Measurements from ENCODE around the gene DTNB. TPM values are rescaled to one million over a fixed set of nuclear protein-coding genes. Genes with fewer than 3 reads are reported as not detected.
A peak's percentile ranks its signal among the peaks of the same experiment; 100 is the strongest.
"Not testable (repeated sequence)": the region's sequence is repeated elsewhere in the genome, so short reads cannot be mapped to it uniquely, and the experiment has no call there.

DTNB gene
- total RNA-seq, 1 donor from 2014 or later, result 8.0 TPM

- no peak for DNase-seq
These were observed 52.7 kb downstream of the DTNB start for GRCh38 chr2:25620711-25621110.

- no peak for DNase-seq
These were observed 53.3 kb downstream of the DTNB start for GRCh38 chr2:25620077-25620476.

DNA sequence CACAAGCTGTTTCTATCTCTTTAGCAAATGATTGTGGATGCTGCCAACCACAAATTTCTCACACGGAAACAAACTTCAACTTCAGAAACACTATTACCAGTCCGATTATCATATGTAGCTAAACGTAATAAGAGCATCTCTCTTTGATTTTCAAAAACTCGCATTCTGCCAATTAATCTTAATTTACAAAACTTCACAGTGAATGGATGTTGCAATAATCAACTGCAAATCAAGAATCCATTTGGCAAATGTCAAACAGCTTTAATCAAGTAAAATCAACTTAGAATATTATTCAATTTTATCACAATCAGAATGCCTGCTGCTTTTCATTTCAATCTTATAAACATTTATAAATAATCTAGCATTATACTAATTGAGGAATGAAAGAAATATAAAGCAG, 54.2 kb downstream of the DTNB start:
- DNase-seq, result no peak

DNA sequence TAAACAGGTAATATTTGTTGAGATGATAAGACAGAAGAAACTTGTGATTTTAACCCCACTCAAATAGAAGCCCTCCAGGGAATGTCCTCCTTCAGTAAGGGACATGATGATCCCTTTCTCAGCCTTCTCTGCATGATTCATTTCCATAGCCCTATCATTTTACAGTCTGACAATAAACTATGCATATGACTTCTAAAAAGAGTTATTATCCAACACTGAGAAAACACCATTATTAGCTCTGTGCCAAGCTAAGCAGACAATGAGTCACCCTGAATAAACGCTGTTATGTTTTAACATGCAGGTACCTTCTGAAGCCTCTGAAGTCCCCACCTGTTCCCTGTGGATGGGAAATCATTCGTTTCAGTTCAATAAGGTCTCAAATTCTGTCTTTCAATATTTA, 54.7 kb downstream of the DTNB start:
- peak; percentile 41 for DNase-seq

- DNase-seq, result peak; percentile 53
These were observed 55.3 kb downstream of the DTNB start for GRCh38 chr2:25617948-25618646.

DNA sequence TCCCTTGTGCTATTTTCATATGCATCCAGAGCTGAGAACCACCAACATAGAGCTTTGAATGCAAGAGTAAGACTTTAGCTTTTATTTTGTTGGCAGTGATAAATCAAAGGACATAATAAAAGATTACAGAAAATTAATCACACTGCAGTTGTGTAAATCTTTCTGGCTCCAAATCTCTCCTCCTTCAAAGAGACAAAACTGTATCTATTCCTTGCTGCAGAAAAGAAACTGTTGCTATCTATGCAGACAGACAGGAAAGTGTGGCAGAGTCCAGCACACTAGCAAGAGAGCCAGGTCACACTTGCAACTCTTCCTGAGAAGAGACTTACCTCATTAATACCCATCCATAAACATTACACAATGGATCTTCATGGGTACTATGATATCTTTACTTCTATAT, 57.5 kb downstream of the DTNB start:
- no peak for DNase-seq

GRCh38 chr2:25615386-25615785, 58.0 kb downstream of the DTNB start:
- DNase-seq, result no peak

DNA sequence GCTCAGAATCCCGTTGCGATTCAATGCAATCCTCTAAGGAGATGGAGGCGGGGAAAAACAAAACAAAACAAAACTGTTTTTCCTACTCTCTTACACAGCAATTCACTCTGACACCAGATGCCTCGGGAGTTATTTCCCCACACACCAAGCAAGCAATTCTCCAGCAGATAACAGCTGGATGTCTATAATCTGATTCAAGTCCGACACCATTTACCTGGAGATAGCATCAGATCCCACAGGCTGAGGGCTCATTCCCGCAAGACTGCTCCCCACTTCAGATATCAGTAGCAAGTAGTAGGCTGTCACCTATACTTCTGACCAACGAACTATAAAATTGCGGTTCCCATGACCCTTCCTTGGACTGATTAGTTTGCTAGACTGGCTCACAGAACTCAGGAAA, 58.7 kb downstream of the DTNB start:
- DNase-seq, result no peak

DNA sequence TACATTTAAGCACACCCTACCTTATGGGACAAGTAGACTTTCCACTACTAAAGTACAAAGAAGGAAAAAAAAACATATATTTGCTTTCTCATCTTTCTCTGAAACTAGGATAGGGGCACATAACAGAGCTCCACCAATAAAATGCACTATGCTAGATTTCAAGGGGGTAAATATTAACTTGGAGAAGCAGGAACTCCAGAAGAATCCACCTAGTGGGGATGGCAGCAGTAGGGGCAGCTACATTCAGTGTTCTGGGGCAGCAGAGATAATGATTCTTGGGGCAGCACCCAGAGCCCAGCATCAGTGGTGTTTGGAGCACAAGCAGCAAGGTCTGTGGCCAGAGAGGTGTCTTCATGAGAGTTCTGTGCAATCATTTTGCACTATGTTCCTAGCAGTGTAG, 64.7 kb downstream of the DTNB start:
- DNase-seq, result no peak

DNA sequence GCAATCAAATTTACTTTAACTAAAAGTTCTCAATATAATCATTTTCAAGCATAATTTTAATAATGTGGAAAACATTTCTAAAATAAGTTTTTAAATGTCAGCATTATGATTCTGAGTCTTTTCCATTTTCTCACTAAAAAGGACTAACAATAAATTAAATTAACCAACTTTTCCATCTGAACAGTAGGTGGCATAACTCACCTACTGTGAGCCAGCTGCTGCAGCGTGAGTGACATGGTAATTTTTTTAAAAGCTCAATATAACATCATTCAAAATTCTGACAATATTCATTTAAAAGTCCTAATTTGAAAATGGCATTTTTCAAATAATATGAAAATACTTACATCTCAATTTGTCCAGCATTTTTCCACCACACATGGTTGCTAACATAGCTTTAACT, 66.5 kb downstream of the DTNB start:
- DNase-seq, result peak; percentile 40

- DNase-seq, result no peak
These were observed 71.0 kb downstream of the DTNB start for GRCh38 chr2:25602333-25602723.

GRCh38 chr2:25601711-25602332, 71.6 kb downstream of the DTNB start:
- not testable (repeated sequence) for DNase-seq

DNA sequence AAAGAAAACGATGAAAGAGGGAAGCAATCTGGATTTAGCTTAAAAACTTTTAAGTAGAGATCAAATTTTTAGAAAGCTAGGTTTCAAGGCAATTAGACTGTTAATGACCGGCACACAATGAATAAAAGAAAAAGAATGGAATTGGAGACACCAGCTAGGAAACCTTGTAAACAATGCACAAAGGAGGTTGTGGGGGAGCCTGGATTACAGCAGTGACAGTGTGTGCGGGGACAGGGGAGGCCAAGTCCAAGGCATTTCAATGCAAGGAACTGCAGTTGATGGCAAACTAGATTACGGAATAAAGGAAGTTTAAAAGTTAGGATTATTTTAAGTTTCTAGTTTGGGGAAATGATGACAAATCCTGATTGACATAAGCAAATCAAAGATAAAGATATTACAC, 74.5 kb downstream of the DTNB start:
- DNase-seq, result no peak

- no peak for DNase-seq
These were observed 75.0 kb downstream of the DTNB start for GRCh38 chr2:25598332-25598731.

- no peak for DNase-seq
These were observed 75.5 kb downstream of the DTNB start for GRCh38 chr2:25597881-25598280.

- DNase-seq, result no peak
These were observed 76.7 kb downstream of the DTNB start for GRCh38 chr2:25596516-25597244.

DNA sequence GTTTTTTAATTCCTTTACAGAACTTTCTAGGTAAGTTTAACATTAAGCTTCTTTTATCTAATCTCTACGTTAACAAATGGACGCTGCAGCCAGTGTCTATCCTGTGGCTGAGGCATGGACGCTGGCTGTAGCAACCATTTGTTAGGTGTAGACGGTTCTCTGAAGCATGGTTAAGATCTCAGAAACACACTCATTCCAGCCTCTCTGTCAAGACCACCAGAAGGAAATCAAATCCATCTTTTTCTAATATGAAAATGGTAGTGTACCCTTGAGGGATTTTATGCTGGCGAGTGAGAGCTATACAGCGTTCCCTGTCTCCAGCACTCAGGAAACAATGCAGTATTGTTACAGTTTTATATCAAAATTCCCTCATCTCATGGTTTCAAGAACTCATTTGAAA, 78.0 kb downstream of the DTNB start:
- DNase-seq, result no peak

DNA sequence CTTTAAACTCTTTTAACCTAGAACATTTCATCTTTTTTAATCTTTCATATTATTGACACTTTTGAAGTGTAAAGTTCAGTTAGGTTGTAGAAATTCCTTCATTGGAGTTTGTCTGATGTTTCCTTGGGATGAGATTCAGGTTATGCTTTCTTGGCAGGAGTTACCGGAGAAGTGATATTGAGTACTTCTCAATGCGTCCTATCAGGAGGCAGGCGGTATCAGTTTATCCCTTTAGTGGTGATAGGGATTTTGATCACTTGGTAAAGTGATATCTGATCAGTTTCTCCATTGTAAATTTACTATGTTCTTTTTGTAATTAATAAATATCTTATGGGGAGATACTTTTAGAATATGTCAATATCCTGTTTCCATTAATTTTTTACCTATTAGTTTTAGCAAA, 78.4 kb downstream of the DTNB start:
- no peak for DNase-seq

DNA sequence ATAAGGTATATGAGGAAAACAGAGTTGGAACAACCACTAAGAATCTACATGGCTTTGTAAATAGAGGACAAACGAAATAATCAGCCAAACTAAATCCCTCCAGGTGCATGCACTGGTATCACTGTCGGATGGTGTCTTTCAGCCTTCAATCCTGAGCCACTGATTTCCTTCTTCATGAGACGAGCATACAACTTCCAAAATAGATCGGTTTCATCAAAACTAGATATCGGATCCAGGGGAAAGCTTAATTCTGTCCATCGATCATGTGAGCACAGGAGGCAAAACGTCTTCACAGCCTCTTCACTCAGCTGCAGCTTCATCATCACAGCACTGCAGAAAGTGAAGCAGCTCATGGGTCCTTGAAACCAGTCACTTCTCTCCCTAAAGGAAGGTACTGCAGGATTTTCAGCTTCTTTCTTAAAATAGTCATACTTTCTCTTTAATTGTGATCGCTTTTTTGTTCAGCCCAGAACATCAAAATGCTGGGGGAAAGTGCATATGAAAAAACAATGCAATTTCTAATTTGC, 80.5 kb downstream of the DTNB start:
- DNase-seq, result no peak

- peak; percentile 47 for DNase-seq
These were observed 82.4 kb downstream of the DTNB start for GRCh38 chr2:25590921-25591505.

DNA sequence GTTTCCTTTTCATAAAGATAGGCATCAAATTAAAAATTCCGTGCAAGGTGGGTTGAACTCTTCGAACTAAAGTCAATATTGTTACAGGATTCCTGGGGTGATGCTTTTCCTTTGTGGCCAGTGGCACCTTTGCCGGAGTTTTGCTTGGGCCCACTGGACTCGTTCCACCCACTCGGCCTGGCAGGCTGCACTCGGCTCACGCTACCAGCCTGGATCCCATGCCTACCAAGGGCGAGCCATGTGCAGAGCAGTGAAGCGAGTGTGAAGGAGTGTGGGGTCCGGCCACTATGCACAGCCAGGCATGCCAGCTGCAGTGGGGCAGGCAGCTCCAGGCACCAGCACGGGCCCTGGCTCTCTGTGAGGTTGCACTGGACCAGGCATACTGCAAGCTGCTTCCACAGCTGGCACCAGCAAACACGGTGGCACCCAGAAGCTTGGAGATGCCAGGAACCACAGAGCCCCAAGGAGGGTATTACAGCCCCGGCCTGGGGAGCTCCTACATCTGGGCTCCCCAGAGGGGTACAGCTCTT, 83.6 kb downstream of the DTNB start:
- DNase-seq, result no peak

DNA sequence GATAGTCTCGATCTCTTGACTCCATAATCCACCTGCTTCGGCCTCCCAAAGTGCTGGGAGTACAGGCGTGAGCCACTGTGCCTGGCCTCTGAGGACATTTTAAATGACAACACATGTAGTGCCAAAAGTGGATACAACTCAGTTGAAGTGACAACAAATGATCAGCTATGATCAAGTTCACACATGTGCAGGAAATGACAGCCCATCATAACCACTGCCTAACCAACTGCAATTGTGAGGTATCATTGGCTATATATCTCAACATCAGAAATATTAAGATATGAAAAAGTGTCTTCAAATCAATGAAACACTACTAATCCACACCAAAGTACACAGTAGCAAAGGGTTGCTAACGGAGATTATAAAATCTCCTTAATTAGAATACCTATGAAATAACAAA, 84.8 kb downstream of the DTNB start:
- DNase-seq, result no peak

DNA sequence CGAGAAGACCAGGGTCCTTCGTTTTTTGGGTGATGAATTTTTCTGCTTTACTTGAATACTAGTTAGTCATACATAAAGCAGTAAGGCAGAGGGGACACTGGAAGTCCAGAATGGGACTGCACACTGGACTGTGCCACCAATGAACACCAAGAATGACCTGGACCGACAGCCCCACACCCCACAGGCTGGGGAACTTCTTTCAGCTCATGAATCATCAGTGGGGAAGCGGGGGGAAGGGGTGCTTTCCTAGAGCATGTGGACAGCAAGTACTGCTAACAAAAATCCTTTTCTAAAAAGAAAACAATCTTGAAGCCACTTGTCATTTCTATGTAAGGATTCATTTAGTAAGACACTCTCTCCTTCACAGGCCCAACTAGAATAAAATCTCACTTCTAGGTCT, 86.0 kb downstream of the DTNB start:
- DNase-seq, result no peak
